Measurements from ENCODE around the gene DHCR24.
A peak's percentile ranks its signal among the peaks of the same experiment; 100 is the strongest.

The DHCR24 gene

DNA sequence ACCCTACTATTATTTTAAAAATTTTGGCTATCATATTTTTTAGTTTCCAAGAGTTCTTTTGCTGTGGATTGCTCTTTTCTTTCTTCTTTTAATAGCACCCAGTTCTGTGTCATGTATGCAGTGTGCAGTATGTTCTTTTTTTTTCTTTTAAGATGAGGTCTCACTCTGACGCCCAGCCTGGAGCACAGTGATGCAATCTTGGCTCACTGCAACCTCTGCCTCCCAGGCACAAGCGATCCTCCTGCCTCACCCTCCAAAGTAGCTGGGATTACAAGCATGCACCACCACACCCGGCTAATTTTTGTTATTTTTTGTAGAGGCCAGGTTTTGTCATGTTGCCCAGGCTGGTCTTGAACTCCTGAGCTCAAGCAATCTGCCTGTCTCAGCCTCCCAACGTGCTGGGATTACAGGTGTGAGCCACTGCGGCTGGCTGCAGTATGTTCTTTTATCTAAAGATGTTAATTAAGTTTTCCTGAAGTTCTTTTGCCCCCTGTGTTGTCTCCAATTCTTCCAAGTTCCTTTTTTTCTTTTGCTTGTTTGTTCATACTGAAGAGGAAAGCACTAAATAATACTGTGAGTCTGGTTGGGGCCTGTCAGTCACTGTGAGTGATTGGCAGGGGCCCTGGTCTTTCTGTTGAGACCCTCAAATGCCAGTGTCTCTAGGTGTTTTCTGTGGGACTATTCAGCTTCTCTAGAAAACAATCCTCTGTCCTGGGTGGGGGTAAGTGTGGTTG, 68.4 kb downstream of the DHCR24 start:
- no peak for DNase-seq (ENCODE audit: low read depth, low spot score)

GRCh38 chr1:54816951-54817350, 70.0 kb downstream of the DHCR24 start:
- no peak for DNase-seq (ENCODE audit: low read depth, low spot score)

- no peak for DNase-seq (ENCODE audit: low read depth, low spot score)
Measured at GRCh38 chr1:54816130-54816529, 70.9 kb downstream of the DHCR24 start.

DNA sequence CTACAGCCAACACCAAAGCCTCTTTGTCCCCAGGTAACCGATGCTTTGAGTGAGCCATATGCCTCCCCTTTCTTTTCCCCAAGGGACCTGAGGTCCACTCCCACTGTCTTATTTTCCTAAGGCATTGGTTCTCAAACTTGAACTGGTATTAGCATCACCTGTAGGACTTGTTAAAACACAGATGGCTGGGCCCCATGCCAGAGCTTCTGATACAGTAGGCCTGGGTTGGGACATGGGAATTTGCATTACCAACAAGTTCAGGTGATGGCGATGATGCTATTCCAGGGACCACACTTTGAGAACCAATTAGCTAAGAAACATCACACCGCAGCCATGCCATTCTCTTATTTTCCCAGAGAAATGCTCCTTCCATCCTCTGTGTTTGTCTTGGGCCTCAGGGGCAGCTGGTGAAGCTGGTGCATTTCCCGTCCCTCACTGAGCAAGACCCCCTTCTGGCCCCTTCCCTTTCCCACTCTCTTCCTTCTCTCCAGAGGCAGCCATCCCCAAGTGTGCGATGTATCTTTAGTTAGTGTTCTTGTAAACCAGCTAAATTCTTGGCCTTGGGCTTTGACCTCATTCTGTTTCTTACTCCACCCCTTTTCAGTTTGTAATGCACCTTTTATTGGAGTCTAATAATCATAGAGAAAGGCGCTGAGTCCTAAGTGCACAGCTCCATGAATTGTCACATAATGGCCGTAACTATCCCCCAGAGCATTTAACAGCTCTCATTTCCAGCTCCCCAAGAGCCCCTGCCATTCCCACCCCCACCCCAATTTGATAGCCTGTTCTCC, 71.7 kb downstream of the DHCR24 start:
- no peak for DNase-seq (ENCODE audit: low read depth, low spot score)

- DNase-seq (ENCODE audit: low read depth, low spot score), result no peak
Measured at GRCh38 chr1:54814571-54814970, 72.4 kb downstream of the DHCR24 start.

GRCh38 chr1:54814126-54814498, 72.9 kb downstream of the DHCR24 start:
- DNase-seq (ENCODE audit: low read depth, low spot score), result no peak

GRCh38 chr1:54813485-54814125, 73.4 kb downstream of the DHCR24 start:
- DNase-seq (ENCODE audit: low read depth, low spot score), result no peak

- DNase-seq (ENCODE audit: low read depth, low spot score), result no peak
Measured at GRCh38 chr1:54812801-54813484, 74.1 kb downstream of the DHCR24 start.

DNA sequence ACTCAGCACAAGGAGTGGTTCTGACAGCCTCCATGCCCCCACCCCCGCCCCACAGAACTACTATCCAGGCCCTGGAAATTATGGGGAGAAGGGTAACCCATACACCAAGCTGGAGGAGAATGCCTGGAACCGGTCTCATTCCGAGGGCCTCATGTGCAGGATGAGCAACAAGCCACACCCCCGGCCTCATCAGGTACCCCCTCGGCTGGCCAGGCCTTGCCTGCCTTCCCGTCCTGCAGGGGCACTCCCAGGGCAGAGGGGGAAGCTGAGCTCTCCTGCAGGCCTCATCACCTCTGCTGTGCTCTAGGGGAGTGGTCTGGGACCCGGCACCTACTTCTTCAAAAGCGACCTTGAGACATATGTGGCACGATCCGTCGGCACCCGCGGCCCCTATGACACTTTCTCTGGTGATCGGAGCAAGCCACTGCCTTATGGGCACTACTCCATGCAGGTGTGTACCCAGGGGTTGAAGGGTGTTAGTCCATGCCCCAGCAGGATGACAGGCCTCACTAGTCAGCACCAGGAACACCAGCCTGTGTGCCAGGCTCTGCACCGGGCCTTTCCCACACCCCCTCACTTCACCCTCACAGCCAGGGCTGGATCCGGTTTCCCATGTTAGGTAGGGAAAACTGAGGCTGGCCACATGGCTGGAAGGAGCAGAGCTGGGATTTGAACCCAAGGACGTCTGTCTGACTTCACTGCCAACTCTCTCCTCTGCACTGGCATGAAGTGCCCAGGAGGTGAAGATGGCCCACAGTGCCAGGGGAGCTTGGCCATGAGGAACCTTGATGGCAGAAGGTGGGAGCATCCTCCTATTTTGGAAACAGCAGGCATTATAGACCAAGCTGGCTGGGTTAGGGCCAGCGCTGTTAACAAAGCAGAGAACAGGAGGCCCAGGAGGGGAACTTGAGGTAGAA, 75.0 kb downstream of the DHCR24 start:
- no peak for DNase-seq (ENCODE audit: low read depth, low spot score)

DNA sequence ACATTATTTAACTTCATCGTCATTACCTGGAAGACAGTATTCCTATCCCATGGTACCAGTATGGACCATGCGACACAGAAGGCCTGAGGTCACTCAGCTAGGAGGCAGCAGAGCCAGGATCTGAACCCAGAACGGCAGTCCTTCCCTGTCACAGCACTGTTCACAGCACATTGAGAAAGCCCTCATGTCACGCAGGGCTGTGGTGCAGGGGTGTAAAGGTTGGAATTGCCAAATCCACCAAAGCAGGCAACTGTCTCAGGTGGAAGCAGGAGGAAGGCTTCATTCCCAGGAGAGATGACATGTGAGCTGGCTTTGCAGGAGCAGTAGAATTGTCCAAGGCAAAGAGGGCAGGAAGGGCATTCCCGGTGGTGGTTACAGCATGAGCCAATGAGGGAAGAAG, 75.9 kb downstream of the DHCR24 start:
- no peak for DNase-seq (ENCODE audit: low read depth, low spot score)

GRCh38 chr1:54810153-54810942, 76.6 kb downstream of the DHCR24 start:
- DNase-seq (ENCODE audit: low read depth, low spot score), result peak; percentile 80

DNA sequence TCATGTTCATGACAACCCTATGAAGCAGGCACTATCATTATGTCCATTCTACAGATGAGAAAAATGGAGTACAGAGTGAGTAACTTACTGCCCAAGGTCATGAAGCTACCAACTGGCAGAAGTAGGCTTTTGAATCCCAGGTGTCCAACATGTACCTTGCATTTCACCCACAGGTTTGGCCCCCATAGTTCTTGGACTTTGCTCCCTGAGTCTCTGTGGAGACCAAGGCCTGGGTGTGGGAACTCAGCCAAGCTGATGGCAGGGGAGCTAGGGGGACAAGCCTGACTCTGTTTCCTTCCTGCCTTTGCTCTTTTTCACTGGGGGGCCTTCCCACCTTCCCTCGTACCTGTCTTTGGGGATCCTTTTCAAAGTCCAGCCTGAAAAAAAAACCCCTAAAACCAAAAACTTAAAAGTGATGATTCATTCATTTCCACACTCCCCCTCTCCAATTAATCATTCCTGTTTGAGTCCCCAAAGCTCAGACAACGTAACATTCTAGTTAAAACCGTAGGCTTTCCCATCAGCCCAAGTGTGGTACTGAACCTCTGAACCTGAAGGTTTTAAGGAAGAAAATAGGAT, 77.4 kb downstream of the DHCR24 start:
- DNase-seq (ENCODE audit: low read depth, low spot score), result no peak

DNA sequence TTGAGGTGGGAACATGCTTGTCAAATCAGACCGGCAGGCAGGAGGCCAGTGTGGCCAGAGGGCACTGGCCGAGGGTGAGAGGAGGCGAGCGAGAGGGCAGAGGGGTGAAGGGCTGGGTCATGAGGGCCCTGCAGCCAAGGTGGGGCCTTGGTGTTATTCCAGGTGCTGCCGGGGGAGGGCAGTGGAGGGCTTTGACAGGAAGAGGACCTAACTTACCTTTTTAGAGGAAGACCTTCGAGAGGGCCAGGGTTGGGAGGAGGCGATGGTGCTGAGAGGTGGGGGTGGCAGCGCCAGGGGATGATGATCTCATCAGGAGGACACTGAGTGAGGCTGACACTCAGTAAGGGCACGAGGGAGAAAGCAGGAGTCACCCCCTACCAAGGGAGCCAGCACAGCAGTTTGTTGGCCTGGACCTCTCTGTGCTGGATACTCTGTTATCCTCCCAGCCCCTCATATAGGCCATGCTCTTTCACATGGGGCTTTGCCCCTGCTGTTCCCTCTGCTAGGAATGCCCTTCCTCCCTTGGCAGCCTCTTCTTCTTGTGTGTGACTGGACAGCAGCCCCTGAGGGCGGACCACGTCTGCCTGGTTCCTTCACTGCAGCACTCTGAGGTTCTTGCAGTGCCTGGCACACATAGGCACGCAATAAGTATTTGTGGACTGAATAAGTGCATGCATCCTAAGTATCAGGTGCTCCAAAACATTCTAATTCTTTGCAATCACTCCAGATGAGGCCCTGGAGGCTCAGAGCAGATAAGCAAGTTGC, 78.4 kb downstream of the DHCR24 start:
- no peak for DNase-seq (ENCODE audit: low read depth, low spot score)

- no peak for DNase-seq (ENCODE audit: low read depth, low spot score)
Measured at GRCh38 chr1:54807756-54808155, 79.2 kb downstream of the DHCR24 start.

GRCh38 chr1:54806931-54807611, 79.9 kb downstream of the DHCR24 start:
- peak; percentile 34 for DNase-seq (ENCODE audit: low read depth, low spot score)

DNA sequence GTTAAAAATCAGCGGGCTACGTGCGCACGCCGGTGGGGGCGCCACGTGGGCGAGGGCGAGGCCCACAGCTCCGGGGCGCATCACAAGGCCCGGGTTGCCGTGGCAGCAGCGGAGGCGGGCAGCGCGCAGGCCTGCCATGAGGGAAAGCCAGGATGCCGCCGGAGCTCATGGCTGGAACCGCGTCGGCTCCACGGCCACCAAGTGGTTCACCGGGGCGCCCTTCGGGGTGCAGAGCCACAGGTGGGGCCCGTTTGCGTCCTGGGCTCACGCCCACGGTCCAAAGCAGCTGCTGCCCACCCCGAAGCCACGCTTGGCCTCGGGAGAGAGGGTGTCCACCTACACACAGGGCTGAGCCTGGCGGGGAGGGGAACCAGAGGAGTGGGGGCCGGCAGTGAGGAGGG, 81.0 kb downstream of the DHCR24 start:
- DNase-seq (ENCODE audit: low read depth, low spot score), result no peak

- DNase-seq (ENCODE audit: low read depth, low spot score), result no peak
Measured at GRCh38 chr1:54805466-54805865, 81.5 kb downstream of the DHCR24 start.

GRCh38 chr1:54804471-54805132, 82.4 kb downstream of the DHCR24 start:
- DNase-seq (ENCODE audit: low read depth, low spot score), result no peak

Measured in astrocyte of the hippocampus (primary cell).